ENCODE data around the gene HPRT1.

HPRT1 gene

DNA sequence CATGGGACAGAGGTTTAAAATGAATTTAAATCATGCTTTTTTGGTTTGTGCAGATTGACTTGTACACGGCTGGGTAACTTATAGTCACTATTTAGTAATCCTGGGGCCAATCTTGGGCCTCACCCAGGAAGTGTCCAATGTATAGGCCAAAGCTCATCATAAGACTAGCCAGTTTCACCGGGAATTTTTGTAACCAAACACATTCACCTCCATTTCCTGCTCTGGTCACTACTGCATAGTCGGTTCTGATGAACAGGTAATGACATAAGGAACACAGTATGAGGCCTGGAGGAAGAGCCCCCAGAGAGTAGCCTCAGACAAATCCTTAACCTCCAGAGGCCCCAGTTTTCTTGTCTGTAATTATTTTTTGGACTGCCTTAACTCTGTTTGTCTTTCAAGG lies 81.9 kb downstream of the HPRT1 start:
- DNase-seq (ENCODE audit: low read depth in 2 of 2, low spot score in 1 of 2), result no peak

DNA sequence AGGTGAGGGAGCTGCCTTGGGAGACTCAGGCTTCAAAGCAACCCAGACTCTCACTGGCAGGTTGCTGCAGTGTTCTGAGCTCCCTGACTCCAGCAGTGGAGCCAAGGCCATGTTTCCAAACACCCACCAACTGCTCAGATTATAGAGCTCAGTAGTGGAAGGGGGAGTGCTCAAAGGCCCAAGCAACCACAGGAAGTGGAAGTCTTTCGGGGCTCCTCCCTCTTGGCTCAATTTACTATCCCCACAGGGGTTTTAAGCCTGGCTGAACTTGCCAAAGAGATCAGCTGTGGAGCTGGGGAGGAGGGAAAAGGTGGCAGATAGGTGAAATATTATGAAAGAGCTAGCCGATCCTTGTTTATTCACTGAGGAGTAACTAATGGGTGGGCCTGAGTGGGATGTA lies 82.5 kb downstream of the HPRT1 start:
- no peak for DNase-seq (ENCODE audit: low read depth in 2 of 2, low spot score in 1 of 2)

DNA sequence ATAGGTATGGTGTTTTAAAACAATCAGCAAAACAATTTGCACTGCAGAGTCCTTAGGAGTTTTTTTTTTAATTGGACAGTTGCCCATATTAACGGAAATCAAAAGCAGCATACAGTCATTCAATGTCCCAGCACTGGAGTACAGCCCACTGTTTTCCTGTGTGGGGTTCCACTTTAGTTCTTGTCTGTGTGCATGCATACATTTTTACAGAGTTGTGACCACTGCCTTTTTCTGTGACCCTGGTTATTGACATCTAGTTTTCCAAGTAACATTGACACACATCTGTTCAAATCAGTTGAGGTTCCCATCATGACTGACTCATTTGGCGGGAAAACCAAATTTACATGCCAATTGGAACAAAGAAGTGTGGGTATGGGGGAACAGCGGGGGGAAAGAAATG lies 83.3 kb downstream of the HPRT1 start:
- DNase-seq (ENCODE audit: low read depth in 2 of 2, low spot score in 1 of 2), result no peak

DNA sequence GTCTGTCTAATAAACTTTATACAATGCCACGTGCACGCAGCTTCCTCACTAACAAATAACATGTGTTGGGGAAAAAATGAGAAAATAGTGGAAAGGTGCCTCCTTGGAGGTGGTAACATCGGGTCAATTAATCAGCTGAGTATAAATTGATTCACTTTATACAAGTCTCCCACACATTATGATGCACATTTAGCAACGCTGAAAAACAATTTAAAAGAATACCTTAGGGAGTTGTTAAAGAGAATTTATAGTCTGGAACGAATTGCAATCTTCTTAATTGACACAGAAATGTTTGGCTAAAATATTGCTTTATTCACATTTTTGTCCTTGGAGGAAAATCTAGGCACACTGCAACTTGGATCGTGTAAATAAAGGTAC lies 84.2 kb downstream of the HPRT1 start:
- no peak for DNase-seq (ENCODE audit: low read depth in 2 of 2, low spot score in 1 of 2)

DNA sequence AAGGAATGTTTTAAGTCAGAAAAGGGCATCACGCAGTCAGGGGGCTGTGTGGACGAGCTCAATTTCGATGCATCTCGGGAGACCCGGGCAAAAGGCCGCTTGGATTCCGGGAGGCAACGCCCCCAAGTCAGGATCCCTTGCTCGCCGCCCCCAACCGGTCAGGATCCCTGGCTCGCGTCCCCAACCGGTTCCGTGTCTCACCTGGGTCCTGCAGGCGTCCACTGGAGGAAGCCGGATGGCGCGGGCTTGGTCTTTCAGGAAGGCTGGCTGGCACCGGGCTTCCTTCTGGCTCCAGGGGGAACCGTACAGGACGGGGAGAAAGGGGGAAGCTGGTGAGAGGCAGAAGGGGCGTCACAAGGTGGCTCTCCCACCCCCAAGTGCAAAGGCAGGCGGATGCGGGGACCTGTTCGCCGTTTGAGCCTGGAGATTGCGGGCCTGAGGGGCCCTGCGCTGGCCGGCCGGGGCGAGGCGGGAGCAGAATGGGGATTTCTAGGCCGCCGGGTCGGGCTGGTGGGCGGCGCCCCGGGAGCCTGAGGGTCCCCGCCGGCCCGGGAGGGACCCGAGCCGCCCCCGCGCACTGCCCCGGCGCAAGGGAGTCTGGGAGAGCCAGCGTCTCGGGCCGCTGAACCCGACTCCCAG lies 84.7 kb downstream of the HPRT1 start:
- DNase-seq (ENCODE audit: low read depth in 2 of 2, low spot score in 1 of 2), result no peak

DNA sequence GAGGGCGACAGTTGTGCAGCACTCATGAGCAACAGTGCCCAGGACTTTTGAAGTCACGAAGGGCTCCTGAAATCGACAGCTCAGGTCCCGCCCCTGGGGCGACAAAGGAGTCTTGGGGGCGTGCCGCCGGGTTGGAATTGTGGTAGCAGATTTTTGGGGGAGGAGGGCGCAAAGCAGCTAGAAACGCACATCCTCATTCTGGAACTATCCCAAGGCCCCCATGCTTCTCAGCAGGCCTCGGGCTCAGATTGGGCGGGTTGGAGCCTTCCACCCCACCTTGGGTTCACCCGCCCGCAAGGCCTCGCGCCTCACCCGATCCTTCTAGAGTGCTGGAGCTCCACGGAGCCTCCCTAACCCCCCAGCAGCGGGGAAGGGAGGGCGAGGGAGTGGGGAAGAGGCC lies 85.5 kb downstream of the HPRT1 start:
- DNase-seq (ENCODE audit: low read depth in 2 of 2, low spot score in 1 of 2), result no peak

DNA sequence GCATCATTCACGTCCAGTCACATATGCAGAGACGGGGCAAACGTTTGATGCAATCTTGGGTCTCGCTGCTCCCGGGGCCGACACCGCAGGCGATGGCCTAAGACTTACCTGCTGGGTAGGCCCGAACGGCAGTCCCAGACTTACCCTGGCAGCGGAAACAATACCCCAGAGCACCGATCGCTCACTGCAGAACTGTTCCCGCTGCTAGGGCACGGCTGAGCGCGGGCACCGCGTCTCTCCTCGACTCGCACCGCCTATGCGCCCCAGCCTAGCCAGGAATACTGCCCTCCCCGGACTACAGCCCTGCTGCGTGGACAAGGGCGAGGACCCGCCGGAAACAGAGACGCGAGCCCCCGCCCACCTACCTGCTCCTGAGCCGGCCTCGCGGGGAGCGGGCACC lies 86.2 kb downstream of the HPRT1 start:
- DNase-seq (ENCODE audit: low read depth in 2 of 2, low spot score in 1 of 2), result no peak

DNA sequence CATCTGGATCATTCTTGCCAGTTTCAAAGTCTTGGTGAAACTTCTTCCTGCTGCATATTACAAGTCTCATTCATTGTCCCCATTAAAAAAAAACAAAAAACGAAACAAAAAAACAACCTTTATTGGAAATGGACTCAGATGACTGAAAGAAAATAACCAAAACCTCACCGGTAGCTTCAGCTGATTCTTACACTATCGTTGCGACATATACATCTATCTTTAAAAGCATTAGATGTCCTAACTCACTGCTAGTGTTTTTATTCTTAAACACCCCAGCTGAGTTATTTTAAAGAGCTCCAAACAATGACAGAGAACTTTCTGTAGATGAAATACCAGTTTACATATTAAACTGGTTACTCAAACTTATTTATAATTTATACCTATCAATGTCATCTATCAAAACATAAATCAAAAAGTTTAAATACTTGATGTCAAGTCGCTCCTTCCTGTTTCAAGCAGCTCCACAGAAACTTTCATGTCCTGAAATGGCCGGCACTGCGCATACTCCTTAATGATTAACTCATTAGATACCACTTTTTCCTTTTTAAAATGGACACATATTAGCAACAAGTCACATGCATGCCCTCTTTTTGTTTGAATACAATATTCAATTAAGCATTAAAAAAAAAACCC lies 87.2 kb downstream of the HPRT1 start:
- DNase-seq (ENCODE audit: low read depth in 2 of 2, low spot score in 1 of 2), result no peak

DNA sequence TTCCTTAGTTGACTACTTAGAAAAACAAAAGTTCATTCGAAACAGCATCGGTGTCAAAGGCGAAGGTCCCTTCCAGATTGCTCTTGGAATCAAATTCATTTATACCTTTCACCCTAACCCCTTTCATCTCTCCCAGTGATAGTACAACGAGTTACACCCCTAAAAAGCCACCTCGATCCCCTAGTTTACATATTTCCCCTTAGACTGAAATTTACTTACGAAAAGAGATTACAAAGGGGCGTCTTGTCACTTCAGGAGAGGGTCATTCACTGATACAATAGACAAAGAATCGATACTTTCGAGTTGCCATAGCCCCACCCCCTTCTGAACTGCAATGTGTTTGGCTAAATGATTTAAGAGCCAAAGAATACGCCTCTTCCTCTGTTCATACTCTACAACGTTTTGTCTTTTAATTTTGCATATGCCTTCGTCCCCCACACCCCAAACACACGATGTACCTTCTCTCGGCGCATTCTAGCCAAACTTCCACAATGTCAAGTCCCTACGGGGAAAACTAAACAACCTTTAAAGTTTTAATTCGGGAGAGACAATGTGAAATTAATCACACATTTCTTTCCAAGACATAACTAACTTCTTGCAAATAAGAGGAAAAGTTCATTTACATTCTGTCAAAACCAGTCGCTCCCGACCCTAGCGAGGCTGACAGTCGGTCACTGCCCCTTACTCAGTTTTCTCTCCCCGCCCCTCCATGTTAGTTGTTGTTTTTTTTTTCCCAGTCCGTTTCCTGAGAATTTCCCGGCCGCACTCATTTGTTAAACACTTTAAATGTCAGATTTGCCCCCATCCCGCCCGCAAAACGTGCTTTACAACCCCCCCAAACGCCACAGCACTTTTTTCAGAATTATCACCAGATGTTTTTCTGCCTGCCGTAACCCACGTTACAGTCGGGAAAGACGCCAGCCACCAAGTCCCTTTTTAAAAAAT lies 88.6 kb downstream of the HPRT1 start:
- no peak for DNase-seq (ENCODE audit: low read depth in 2 of 2, low spot score in 1 of 2)
